ENCODE measurements around the gene ANKRD24. TPM values are rescaled to one million over a fixed set of nuclear protein-coding genes. Genes with fewer than 3 reads are reported as not detected.
"Not testable (repeated sequence)": the region's sequence is repeated elsewhere in the genome, so short reads cannot be mapped to it uniquely, and the experiment has no call there.

The ANKRD24 gene
- total and polyA plus RNA-seq, 2 experiments from 2014 or later: 6.2 to 7.4 TPM

DNA sequence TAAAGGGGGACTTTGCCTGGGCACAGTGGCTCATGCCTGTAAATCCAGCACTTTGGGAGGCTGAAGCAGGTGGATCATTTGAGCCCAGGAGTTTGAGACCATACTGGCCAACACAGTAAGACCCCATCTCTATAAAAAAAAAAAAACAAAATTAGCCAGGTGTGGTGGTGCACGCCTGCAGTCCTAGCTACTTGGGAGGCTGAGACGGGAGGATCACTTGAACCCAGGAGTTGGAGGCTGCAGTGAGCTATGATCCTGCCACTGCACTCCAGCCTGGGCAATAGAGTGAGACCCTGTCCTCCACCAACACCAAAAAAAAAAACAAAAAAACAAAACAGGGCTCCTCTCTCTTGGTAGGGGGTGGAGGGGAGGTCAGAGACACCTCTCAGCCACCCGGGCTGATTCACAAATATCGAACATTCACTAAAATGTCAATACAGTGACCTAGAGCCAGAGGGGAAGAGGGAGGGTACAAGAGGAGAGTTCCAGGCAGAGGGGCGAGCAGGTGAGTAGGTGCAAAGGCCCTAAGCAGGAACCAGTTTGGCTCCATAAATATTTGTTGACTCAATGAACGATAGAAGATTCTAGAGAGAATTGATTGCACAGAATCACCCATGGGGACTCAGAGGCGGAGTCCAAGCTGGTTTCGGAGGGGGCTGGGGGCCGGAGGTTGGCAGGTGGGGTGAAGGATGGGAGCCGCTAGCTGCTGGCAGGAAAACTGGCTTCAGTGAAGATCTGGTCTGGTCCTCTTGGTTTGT, 30.1 kb upstream of the ANKRD24 start:
- H3K4me3 ChIP-seq: no peak overlapping the region
- TF ChIP-seq, protein P1, sequence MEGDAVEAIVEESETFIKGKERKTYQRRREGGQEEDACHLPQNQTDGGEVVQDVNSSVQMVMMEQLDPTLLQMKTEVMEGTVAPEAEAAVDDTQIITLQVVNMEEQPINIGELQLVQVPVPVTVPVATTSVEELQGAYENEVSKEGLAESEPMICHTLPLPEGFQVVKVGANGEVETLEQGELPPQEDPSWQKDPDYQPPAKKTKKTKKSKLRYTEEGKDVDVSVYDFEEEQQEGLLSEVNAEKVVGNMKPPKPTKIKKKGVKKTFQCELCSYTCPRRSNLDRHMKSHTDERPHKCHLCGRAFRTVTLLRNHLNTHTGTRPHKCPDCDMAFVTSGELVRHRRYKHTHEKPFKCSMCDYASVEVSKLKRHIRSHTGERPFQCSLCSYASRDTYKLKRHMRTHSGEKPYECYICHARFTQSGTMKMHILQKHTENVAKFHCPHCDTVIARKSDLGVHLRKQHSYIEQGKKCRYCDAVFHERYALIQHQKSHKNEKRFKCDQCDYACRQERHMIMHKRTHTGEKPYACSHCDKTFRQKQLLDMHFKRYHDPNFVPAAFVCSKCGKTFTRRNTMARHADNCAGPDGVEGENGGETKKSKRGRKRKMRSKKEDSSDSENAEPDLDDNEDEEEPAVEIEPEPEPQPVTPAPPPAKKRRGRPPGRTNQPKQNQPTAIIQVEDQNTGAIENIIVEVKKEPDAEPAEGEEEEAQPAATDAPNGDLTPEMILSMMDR (IDR thresholded peaks at IDR 0.05; ENCODE audit: low read depth, low read length): no peak
- DNase-seq (ENCODE audit: low read depth in 1 of 2, low spot score in 1 of 2): no peak
- no peaks in the 10 kb centered on the region for H3K9me3 ChIP-seq (ENCODE audit: low read depth)
- no peaks in the 10 kb centered on the region for H3K4me1 ChIP-seq (ENCODE audit: low read depth)
- H3K27ac ChIP-seq: no peak overlapping the region
- no peaks in the 10 kb centered on the region for H3K36me3 ChIP-seq
- H3K27me3 ChIP-seq: peaks cover 3% of the 10 kb centered on the region

DNA sequence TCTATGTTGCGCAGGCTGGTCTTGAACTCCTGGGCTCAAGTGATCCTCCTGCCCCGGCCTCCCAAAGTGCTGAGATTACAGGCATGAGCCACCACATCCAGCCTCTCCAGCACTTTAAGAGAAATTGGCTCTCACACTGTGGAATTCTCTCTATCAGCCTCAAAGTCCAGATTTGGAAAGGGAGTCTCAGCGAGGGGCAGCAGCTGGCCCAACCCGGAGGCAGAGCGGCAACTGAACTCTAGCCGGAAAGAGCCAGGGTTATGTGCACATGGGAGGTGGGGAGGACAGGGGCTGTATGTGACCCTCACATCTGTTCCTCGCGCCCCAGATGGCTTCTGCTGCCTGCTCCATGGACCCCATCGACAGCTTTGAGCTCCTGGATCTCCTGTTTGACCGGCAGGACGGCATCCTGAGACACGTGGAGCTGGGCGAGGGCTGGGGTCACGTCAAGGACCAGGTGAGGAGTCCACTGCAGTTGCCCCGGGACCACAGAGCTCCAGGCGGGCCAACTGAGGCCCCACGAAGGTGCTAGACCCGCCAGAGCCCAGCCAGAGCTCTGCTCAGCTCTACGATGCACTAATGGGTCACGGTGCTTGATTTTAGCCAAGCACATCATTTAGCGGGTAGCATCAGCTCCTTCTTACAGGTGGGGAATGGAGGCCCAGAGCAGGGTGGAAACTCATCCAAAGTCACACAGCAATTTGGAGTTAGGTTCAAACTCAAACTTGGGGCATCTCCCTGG, 27.7 kb upstream of the ANKRD24 start:
- H3K27me3 ChIP-seq: peaks cover 3% of the 10 kb centered on the region
- DNase-seq (ENCODE audit: low read depth in 1 of 2, low spot score in 1 of 2): no peak

DNA sequence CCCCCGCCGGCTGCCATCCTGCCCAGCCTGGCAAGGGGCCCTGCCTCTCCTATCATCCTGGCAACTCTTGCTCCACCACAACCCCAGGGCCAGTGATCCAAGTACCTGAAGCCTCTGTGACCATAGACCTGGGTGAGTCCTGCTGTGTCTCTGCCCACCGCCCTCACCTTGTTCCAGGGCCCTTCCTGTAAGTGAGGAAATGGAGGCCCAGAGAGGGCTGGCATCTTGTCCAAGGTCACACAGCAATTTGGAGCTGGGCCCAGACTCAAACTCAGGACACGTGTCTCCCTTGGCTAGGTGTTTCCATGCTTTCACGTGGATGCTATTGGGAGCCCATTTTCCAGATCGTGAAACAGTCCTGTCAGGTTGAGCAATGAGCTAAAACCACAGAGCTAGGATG, 25.3 kb upstream of the ANKRD24 start:
- H3K4me3 ChIP-seq: no peak overlapping the region
- H3K4me1 ChIP-seq (ENCODE audit: low read depth): no peaks in the 10 kb centered on the region
- TF ChIP-seq, protein P1 (IDR thresholded peaks at IDR 0.05; ENCODE audit: low read depth, low read length): no peak
- no peaks in the 10 kb centered on the region for H3K36me3 ChIP-seq
- H3K27ac ChIP-seq: no peak overlapping the region
- DNase-seq (ENCODE audit: low read depth in 1 of 2, low spot score in 1 of 2): no peak
- peaks cover 3% of the 10 kb centered on the region for H3K27me3 ChIP-seq
- no peaks in the 10 kb centered on the region for H3K9me3 ChIP-seq (ENCODE audit: low read depth)

More for the DNA sequence above, 27.7 kb upstream of the ANKRD24 start:
- no peak overlapping the region for H3K4me3 ChIP-seq
- H3K4me1 ChIP-seq (ENCODE audit: low read depth): no peaks in the 10 kb centered on the region
- H3K36me3 ChIP-seq: no peaks in the 10 kb centered on the region
- TF ChIP-seq, protein P1 (IDR thresholded peaks at IDR 0.05; ENCODE audit: low read depth, low read length): no peak
- H3K9me3 ChIP-seq (ENCODE audit: low read depth): no peaks in the 10 kb centered on the region
- no peak overlapping the region for H3K27ac ChIP-seq

DNA sequence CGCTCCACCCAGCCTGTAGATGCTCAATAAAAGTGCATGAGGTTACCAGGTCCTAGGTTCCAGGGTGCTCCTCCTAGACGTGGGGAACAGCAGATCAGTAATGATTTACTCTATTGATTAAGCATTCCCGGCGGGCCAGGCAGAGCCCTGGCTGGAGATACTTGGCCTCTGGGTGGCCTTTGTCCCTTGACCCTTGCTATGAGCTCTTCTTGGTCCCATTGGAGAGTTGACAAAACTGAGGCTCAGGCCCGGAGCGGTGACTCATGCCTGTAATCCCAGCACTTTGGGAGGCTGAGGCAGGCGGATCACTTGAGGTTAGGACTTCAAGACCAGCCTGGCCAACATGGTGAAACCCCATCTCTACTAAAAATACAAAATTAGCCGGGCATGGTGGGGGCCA, 24.5 kb upstream of the ANKRD24 start:
- not testable (repeated sequence) for H3K9me3 ChIP-seq (ENCODE audit: low read depth); H3K27me3 ChIP-seq; H3K4me1 ChIP-seq (ENCODE audit: low read depth); H3K27ac ChIP-seq; H3K4me3 ChIP-seq; DNase-seq (ENCODE audit: low read depth in 1 of 2, low spot score in 1 of 2); H3K36me3 ChIP-seq

DNA sequence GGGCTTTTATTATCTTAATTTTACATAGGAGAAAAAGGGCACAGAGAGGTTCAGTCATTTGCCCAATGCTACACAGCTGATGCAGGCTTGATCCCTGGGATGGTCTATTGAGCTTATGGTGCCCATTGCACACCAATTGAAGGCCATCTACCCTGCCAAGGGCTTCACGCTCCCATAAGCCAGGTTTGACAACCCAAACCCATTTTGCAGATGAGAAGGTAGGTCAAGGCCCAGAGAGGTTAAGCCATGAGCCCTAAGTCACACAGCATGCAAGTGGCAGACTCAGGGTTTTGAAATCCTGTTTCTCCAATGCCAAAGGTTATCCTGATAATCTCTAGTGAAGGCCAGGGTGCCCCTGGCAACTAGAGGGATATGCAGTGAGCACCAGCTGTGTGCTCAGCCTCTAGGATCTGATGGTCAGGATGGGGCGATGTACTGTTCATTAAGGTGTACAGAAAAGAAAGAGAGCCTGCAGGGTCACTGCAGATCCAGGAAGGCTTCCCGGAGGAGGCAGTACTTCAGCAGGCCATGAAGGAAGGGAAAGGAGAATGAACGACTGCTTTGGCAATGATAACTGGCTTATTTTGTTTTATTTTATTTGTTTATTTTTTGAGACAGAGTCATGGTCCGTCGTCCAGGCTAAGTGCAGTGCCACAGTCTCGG, 20.9 kb upstream of the ANKRD24 start:
- H3K27ac ChIP-seq: no peak overlapping the region
- H3K4me1 ChIP-seq (ENCODE audit: low read depth): no peaks in the 10 kb centered on the region
- H3K9me3 ChIP-seq (ENCODE audit: low read depth): no peaks in the 10 kb centered on the region
- no peak for DNase-seq (ENCODE audit: low read depth in 1 of 2, low spot score in 1 of 2)
- H3K4me3 ChIP-seq: no peak overlapping the region
- peaks cover 11% of the 10 kb centered on the region for H3K27me3 ChIP-seq
- TF ChIP-seq, protein P1 (IDR thresholded peaks at IDR 0.05; ENCODE audit: low read depth, low read length): no peak
- no peaks in the 10 kb centered on the region for H3K36me3 ChIP-seq

All from cardiac muscle cell (in vitro differentiated cells and primary cell).